Stimulated activated CD4-positive, alpha-beta T cell treated with anti-CD3 and anti-CD28 coated beads, Interleukin-1b, Interleukin-23, amount 100 ng/mL, for 1 hour (primary cell): ENCODE measurements around the gene EPS15.
A peak's percentile ranks its signal among the peaks of the same experiment; 100 is the strongest.
"Not testable (repeated sequence)": the region's sequence is repeated elsewhere in the genome, so short reads cannot be mapped to it uniquely, and the experiment has no call there.

ENCODE experiments used
- DNase-seq, 2 donors: peaks; one replicate each; pipeline ENCODE4 v3.0.0-alpha.2; 2020; ENCODE audit warnings: low read depth in 2 of 2

Gene EPS15

GRCh38 chr1:51519048-51519864 is at the start of gene EPS15:
EPS15 (minus strand) TSS chr1:51519266; CDS start chr1:51519231, 35 bp downstream.
- peak; percentile 52 to 88 for DNase-seq

DNA sequence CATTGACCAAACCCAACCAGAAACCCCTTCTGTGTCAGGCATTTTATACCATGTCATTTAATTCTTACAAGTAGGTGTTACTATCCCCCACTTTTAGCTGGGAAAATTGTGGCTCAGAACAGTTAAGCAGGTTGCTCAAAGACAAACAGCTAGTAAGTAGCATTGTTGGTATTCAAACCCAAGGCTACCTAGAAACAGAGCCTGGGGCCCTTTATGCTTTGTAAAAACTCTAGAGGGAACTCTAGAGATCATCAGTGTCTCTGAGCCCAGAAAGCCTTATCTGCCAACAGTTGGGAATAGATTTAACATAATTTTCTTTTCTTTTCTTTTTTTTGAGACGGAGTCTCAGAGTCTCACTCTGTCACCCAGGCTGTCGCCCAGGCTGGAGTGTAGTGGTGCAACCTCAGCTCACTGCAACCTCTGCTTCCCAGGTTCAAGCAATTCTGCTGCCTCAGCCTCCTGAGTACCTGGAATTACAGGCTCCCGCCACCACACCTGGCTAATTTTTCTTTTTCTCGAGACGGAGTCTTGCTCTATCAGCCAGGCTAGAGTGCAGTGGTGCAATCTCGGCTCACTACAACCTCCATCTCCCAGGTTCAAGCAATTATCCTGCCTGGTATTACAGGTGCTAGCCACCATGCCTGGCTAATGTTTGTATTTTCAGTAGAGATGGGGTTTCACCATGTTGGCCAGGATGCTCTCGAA is 49.3 kb upstream of the EPS15 start:
- DNase-seq: no peak

- DNase-seq: no peak
Observed at GRCh38 chr1:51567653-51568052, 48.6 kb upstream of the EPS15 start.

DNA sequence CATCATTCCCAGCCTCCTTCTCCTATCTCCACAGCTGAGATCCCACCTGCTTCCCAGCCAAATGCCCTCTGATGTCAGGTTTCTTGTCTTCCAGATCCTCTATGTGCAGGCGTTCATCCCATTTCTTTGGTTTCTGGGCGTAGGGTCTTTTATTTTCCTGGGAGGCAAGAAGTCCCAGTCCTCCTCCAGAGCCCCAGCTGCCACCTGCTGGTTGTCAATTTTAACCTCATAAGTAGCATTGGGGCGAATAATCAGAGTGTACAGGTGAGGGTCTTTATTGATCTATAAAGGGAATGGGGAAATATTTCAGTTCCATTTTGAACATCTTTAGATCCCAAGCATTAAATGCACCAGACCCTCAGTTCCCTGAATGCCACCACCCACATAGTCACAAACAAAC is 47.2 kb upstream of the EPS15 start:
- DNase-seq: no peak

DNA sequence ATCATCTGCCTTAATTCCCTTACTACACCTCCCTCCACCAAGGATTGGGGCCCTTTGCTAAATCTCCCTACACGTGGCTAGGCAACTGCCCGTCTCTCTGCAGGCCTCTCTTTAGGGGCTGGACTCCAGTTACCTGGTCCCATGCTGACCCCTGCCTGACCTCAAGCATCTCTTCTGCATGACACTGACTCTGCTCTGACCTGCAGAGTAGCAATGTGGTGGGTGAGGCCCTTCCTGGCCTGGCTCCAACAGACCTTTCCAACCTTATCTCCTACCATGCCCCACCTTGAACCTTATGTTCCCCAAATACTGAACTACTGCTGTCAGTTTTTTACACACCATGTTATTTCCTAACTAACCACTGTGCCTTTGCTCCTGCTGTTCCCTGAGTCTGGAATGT is 45.9 kb upstream of the EPS15 start:
- DNase-seq: no peak

DNA sequence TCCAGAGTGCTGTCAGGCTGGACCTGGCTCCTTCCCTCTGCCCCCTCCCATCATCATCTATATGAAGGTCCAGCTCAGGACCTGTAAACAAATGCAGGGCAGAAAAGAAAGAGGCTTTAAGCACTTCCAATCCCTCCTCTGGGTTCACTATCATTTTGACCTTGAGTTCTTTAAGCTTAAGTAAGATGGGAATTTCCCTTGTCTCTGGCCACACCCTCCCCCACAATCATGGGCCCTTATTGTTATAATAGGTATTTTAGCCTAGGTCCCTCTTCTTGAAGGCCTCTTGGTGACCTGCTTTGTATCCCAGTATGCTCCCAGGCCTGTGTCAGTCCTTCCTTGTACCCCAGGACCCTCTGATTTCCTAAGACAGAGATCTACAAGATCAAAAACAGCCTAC is 45.1 kb upstream of the EPS15 start:
- DNase-seq: no peak

DNA sequence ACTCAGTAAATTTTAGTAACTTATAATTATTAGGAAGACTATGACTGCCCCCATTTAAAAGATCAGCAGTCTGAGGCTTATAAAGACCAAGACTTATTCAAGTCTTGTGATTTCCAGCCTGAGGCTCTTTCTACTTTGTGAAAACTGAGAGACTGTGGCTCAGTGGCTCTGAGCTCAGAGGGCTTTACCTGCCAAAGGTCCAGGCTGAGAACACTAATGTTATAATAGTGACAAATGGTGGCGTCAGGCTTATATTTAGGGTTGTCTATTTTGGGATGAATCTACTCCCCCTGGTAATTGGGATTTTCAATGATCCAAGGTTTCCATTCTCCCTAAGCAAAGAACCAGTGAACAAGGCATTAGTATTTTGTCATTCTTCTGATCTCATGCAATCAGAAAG is 42.6 kb upstream of the EPS15 start:
- no peak for DNase-seq

- not testable (repeated sequence) for DNase-seq
Observed at GRCh38 chr1:51560895-51561294, 41.8 kb upstream of the EPS15 start.

- no peak for DNase-seq
Observed at GRCh38 chr1:51560034-51560433, 41.0 kb upstream of the EPS15 start.

DNA sequence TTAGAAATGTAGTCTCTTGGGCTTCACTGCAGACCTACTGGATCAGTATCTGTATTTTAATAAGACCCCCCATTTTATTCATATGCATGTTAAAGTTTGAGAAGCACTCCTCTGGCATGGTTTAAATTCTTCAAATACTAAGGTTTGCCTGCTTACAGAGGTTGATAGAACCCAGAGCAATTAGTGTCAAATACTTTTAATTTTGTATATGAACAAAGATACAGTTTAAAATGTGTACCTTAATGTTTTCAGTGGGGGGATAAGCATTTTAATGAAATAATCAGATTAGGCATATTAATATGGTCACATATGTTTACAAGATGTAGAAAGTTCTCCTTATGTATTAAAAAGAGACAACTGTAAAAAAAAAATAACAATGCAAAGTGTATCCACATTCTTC is 40.4 kb upstream of the EPS15 start:
- DNase-seq: no peak

DNA sequence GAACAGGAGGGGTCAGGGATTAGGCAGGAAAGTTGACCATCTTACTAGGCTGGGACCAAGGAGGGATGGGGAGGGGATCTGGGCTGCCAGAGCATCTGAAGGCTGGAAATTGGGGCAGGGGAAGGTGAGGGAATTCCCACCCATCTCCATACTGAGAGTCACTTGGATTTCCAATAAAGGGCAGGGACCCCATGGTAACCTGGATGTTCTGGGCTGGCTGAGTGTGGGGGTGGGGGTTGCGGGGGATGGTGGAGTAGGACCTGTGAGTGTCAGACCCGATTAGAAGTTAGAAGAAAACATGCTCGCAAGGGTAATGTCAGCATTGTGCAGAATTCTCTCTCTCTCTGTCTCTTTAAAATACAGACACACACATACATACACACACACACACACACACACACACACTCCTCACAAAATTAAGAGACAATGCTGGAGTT is 40.0 kb upstream of the EPS15 start:
- DNase-seq: no peak

GRCh38 chr1:51558375-51558924 is 39.4 kb upstream of the EPS15 start:
- no peak for DNase-seq

- DNase-seq: no peak
Observed at GRCh38 chr1:51557168-51557567, 38.1 kb upstream of the EPS15 start.

DNA sequence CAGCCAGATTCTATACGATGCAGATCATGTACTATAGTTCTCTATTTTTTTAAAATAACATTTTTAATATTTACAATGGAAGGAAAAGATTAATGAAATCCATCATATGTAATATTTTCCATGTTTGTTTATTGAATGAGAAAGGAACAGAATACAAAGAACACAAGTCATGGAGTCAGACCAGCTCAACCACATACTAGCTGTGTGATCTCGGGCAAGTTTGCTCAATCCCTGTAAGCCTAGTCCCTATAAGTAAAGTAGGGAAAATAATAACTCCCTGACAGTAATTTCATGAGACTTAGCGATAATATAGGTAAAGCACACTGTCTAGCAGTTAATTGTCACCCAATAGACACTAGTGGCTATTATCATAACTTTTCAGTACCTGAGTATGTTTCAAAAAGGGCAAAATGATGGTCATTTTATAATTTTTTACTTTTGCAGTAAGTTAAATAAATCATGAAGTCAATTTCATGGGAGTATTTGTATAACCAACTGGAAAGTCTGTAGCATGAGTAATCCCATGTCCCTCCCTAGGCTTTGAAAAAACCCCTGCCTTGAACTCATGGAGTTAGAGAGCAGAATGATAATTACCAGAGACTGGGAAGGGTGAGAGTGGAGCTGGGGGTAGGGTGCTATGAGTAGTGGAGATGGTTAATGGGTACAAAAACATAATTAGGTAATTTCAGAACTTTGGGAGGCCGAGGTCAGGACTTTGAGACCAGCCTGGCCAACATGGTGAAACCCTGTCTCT is 37.0 kb upstream of the EPS15 start:
- no peak for DNase-seq

DNA sequence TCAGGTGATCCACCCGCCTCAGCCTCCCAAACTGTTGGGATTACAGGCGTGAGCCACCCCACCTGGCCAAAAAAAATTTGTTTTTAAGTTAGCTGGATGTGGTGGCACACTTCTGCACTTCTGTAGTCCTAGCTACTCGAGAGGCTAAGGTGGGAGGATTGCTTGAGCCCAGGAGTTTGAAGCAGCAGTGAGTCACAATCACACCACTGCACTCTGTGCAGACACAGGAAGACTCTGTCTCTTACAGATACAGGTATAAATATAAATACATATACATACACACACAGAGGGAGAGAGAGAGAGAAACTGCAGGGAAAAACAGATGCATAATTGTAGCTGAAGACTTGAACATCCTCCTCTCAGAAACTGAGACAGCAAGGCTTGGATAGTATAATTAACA is 34.8 kb upstream of the EPS15 start:
- no peak for DNase-seq

- no peak for DNase-seq
Observed at GRCh38 chr1:51552929-51553807, 34.1 kb upstream of the EPS15 start.

GRCh38 chr1:51551848-51552296 is 32.8 kb upstream of the EPS15 start:
- no peak for DNase-seq

- DNase-seq: no peak
Observed at GRCh38 chr1:51551081-51551480, 32.0 kb upstream of the EPS15 start.

DNA sequence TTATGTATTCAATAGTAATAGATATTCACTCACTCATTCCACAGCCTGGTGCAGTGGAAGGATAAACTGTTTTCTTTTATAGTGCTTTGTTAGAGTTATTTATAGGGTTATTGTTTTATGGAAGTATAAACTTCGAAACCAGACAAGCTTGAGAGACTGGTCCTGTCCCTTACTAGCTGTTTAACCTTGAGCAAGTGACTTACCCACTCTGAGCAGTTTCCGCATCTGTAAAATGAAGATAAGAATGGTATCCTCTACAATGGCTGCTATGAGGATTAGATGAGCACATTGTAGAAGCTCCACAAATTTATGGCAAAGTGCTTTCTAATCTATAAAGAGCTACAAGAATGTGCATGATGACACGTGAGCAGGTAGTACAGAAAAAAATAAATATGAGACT is 30.8 kb upstream of the EPS15 start:
- no peak for DNase-seq

- no peak for DNase-seq
Observed at GRCh38 chr1:51549016-51549619, 30.1 kb upstream of the EPS15 start.

GRCh38 chr1:51543858-51544257 is 24.8 kb upstream of the EPS15 start:
- DNase-seq: no peak
